ACC112 (cell line): ENCODE data around the gene NTM.

Experiments used
- H2AFZ ChIP-seq: fragments of 200-600 bp; sonication (generic); one replicate; pipeline ENCODE4 v1.6.0; 2017; ENCODE audit warnings: antibody characterized with exemption, low read length; ENCODE audit not compliant: unreplicated experiment
- H3K27ac ChIP-seq: fragments of 200-600 bp; sonication (generic); 2 replicates; pipeline ENCODE4 v1.5.1; 2014; ENCODE audit warnings: low read depth, mild to moderate bottlenecking, antibody characterized with exemption, low read length, moderate library complexity
- H3K27me3 ChIP-seq: fragments of 200-600 bp; sonication (generic); 2 replicates; pipeline ENCODE4 v1.6.1; 2014; ENCODE audit warnings: mild to moderate bottlenecking, antibody characterized with exemption, low read length, moderate library complexity, mixed read lengths; ENCODE audit not compliant: insufficient read depth
- H3K36me3 ChIP-seq: fragments of 200-600 bp; sonication (generic); 2 replicates; pipeline ENCODE4 v1.6.1; 2016; ENCODE audit warnings: mild to moderate bottlenecking, antibody characterized with exemption, low read length, moderate library complexity, mixed read lengths; ENCODE audit not compliant: insufficient read depth
- H3K4me1 ChIP-seq: fragments of 200-600 bp; sonication (generic); one replicate; pipeline ENCODE4 v1.6.1; 2016; ENCODE audit warnings: low read length, mixed read lengths; ENCODE audit not compliant: insufficient read depth, unreplicated experiment, control insufficient read depth
- H3K4me3 ChIP-seq: fragments of 200-600 bp; sonication (generic); 2 replicates; pipeline ENCODE4 v1.5.1; 2014; ENCODE audit warnings: mild to moderate bottlenecking, low read depth, low read length
- H3K79me2 ChIP-seq: fragments of 200-600 bp; sonication (generic); one replicate; pipeline ENCODE4 v1.6.0; 2016; ENCODE audit warnings: low read length; ENCODE audit not compliant: control insufficient read depth, unreplicated experiment, insufficient read depth

NTM gene

DNA sequence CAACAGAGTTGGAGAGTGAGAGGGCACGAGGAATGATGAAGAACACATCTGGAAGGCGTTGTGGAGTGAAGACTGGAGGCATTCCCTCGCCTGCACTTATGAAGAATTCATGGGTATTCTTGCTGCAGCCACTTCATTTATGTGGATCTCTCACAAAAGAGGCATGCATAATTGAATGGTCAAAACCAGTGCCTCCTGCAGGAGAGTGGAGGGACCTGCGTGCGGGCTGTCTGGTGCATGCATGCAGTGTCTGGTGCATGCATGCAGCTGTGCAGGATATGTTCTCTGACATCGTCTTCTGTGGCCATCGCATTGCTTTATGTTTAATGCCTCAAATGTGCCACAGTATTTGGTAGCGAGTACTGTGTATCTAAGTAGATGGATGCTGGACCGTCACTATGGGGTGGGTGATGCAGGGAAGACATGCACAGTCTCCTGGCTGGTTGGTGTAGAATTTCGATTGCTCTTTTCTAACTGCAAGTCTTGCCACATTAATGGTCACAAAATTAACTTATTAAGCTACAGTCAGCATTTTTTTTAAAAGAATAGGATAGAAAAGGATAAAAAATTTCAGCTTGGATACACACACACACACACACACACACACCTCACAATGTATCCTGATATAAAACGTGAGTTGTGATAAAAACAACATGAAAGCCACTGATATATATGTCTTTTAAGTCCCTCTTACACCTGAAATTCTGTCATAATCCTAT, 20.9 kb upstream of the NTM start:
- H3K27ac ChIP-seq, result no peak overlapping the region
- H3K79me2 ChIP-seq, result no peaks in the 10 kb centered on the region
- no peak overlapping the region for H3K4me3 ChIP-seq
- no peaks in the 10 kb centered on the region for H3K36me3 ChIP-seq
- H3K4me1 ChIP-seq, result no peaks in the 10 kb centered on the region
- H2AFZ ChIP-seq, result no peak overlapping the region
- no peaks in the 10 kb centered on the region for H3K27me3 ChIP-seq

DNA sequence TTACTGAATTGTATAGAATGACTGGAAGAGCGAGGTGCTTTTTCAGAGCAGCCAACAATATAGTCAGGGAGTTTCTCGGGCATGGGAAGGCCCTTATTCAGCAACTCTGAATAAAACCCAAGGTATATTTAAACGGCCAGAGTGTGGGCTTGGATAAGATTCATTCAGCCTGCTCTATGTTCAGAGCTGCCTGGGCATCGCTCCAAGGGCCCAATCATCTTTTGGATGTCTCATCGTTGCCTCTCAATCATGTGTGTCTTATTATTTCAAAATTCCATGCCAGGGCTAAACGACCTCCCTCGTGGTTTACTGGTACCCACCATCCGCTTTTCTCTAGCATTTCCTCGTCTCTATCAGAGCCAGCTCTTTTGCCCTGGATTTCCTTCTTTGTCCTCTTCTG, 19.5 kb upstream of the NTM start:
- Histone ChIP-seq H3K4me3 (no peak overlapping the region), H3K4me1 (no peaks in the 10 kb centered on the region), H3K36me3 (no peaks in the 10 kb centered on the region), H3K79me2 (no peaks in the 10 kb centered on the region), H2AFZ (no peak overlapping the region), H3K27ac (no peak overlapping the region), H3K27me3 (no peaks in the 10 kb centered on the region)

DNA sequence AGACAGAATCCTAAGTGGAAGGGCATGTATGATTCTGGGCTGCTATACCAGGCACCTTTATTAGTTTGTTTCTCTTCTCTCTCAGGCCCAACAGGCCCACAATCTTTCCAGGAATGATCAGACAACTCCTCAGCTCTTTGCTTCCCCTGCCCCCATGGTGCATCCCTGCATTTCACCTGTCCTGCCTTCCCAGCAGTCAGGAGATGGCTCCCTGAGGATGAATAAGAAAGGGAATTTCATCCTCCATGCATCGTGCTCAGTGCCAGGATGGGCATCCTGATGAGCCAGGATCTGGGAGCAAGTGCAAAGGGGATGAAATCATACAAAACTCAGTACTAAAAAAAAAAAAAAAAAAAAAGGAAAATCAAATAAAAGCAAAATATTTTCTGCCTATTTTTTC, 18.6 kb upstream of the NTM start:
- no peaks in the 10 kb centered on the region for H3K79me2 ChIP-seq
- no peaks in the 10 kb centered on the region for H3K36me3 ChIP-seq
- no peak overlapping the region for H3K4me3 ChIP-seq
- no peak overlapping the region for H2AFZ ChIP-seq
- H3K27me3 ChIP-seq, result no peaks in the 10 kb centered on the region
- no peak overlapping the region for H3K27ac ChIP-seq
- no peaks in the 10 kb centered on the region for H3K4me1 ChIP-seq

DNA sequence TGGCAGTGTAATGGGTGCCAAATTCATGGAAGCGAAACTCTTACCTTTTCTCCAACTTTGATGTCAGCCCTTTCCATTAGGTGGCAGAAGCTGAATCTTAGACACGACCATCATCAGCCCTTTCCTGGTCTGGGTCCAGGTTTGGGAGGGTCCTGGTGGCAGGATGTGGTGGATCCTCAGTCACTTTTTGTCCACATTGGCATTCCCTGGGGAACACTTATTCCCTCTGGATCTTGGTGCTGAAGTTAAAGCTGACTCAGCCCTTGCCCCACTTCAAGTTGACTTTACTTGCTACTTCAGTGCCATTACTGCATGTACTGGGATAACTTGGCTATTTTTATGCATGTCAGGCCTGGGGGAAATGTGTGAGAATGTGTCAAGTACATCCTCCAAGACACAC, 16.6 kb upstream of the NTM start:
- Histone ChIP-seq H3K27ac (no peak overlapping the region), H3K4me3 (no peak overlapping the region), H3K79me2 (no peaks in the 10 kb centered on the region)

DNA sequence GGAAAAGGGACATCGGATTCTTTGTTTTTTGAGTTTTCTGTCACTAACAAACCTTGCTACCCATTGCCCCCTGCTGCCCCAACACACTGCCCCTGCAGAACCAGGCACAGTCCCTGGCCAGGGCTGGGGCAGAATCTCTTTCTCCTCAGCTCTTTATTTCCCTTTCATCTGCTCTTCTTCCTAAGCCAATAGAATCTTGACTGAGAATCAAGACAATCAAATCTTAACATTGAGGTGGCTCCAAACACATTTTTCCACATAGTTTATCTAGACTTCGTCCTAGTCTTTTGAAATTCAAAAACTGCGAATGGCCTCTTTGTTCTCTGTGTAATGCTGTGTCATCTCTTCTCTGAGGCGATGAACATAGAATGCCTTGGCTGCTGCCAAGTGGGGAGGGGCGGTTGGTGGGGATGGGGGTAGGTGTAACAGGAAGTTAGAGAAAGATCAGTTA, 16.1 kb upstream of the NTM start:
- Histone ChIP-seq H3K27ac (no peak overlapping the region), H3K79me2 (no peaks in the 10 kb centered on the region)

More for the DNA sequence above, 16.6 kb upstream of the NTM start:
- no peaks in the 10 kb centered on the region for H3K36me3 ChIP-seq
- no peaks in the 10 kb centered on the region for H3K27me3 ChIP-seq
- no peaks in the 10 kb centered on the region for H3K4me1 ChIP-seq
- no peak overlapping the region for H2AFZ ChIP-seq

GRCh38 chr11:131356206-131356605, 14.2 kb upstream of the NTM start:
- Histone ChIP-seq H3K4me1 (no peaks in the 10 kb centered on the region), H3K27ac (no peak overlapping the region), H3K27me3 (no peaks in the 10 kb centered on the region), H3K4me3 (no peak overlapping the region), H2AFZ (no peak overlapping the region), H3K79me2 (no peaks in the 10 kb centered on the region), H3K36me3 (no peaks in the 10 kb centered on the region)

More for the DNA sequence above, 16.1 kb upstream of the NTM start:
- Histone ChIP-seq H3K4me3 (no peak overlapping the region), H3K36me3 (no peaks in the 10 kb centered on the region), H3K27me3 (no peaks in the 10 kb centered on the region), H2AFZ (no peak overlapping the region), H3K4me1 (no peaks in the 10 kb centered on the region)

GRCh38 chr11:131365329-131365930, 5.0 kb upstream of the NTM start:
- Histone ChIP-seq H2AFZ (no peak overlapping the region), H3K27me3 (0 out of 2 replicates have a peak, but pooled peaks cover under 1% of the 10 kb centered on the region), H3K4me1 (no peaks in the 10 kb centered on the region), H3K4me3 (no peak overlapping the region), H3K79me2 (no peaks in the 10 kb centered on the region), H3K36me3 (no peaks in the 10 kb centered on the region), H3K27ac (no peak overlapping the region)

DNA sequence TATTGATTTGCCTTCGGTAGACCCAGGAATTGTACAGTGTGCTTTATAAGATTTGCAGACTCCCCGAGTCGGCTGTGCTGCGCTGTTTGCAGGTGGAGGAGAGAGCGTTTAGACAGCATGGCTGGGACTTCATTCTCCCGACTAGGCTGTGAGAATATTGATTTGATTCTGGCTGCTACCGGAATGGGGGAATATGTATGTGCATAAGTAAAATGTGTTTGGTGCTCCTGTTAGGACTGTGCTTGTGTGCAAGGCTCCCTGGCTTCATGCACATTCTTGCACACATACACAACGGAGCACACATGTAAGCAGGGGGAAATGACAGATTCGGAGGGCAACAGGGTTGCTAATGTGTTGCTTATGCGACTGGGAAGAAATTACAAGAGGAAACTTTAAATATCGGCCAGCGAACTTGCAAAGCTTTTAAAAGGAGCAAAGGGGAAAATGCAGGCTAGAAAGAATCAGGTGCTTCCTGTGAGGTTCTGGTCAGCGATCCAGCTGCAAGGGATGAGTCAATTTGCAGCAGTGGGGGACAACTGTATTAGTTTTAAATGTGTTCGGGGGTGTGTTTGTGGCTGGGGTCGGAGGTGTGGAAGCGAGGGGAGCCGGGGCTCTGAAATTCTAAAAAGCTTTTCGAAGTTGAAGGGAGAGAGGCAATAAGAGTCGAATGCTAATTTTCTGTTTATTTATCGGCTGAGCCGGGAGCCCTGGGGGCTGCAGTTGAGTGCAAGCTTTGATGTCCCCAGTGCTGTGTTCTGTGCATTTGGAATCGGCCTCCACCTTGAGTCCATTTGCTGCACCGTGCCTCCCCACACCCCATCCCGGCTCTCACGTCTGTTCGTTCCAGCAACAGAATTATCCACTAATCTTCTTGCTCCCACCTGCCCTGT, 731 bp downstream of the NTM start:
- H3K79me2 ChIP-seq, result no peaks in the 10 kb centered on the region
- H3K4me3 ChIP-seq, result no peak overlapping the region
- H3K4me1 ChIP-seq, result no peaks in the 10 kb centered on the region
- peaks cover 9% of the 10 kb centered on the region; the same call in 1 of the 2 replicates for H3K27me3 ChIP-seq
- no peak overlapping the region for H2AFZ ChIP-seq
- no peaks in the 10 kb centered on the region for H3K36me3 ChIP-seq
- no peak overlapping the region for H3K27ac ChIP-seq

DNA sequence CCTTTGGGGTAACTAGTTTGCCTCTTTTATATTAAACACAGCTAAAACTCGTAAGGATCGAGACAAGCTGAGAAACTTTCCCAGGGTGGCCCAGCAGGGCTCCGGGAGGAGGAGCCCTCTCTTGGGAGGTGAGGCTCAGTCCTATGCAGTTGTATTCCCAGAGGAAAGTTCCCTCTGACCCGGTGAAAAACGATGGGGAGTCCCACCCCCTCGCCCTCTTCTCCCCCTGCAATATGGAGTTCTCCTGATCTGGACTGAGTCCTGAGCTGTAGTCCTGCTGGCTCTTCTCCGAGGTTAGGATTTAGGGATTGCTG, 1.3 kb downstream of the NTM start:
- H3K4me1 ChIP-seq, result no peaks in the 10 kb centered on the region
- peaks cover 9% of the 10 kb centered on the region; the same call in 1 of the 2 replicates for H3K27me3 ChIP-seq
- no peak overlapping the region for H2AFZ ChIP-seq
- no peak overlapping the region for H3K27ac ChIP-seq
- H3K79me2 ChIP-seq, result no peaks in the 10 kb centered on the region
- H3K4me3 ChIP-seq, result no peak overlapping the region
- H3K36me3 ChIP-seq, result no peaks in the 10 kb centered on the region

- Histone ChIP-seq H3K4me1 (no peaks in the 10 kb centered on the region), H3K27ac (no peak overlapping the region), H3K4me3 (no peak overlapping the region), H3K79me2 (no peaks in the 10 kb centered on the region), H2AFZ (no peak overlapping the region), H3K36me3 (no peaks in the 10 kb centered on the region), H3K27me3 (peaks cover 9% of the 10 kb centered on the region; the same call in 1 of the 2 replicates)
Measured at GRCh38 chr11:131372234-131372962, 2.0 kb downstream of the NTM start.
